H1 (cell line): ENCODE data around the gene NCKIPSD. TPM values are rescaled to one million over a fixed set of nuclear protein-coding genes. Genes with fewer than 3 reads are reported as not detected.
A peak's percentile ranks its signal among the peaks of the same experiment; 100 is the strongest.

Source experiments
- CTCF ChIA-PET: fragments of 300-600 bp; sonication (Branson Sonifier 250); formaldehyde crosslinking; loops from one replicate; lab custom pipeline; 2021; ENCODE audit not compliant: partially characterized antibody; lab: Charles Lee
- POLR2A ChIA-PET: fragments of 300-600 bp; sonication (Branson Sonifier 250); formaldehyde crosslinking; loops from one replicate; lab custom pipeline; 2021; ENCODE audit warnings: inconsistent platforms; ENCODE audit not compliant: partially characterized antibody; lab: Charles Lee
- DNase-seq, 2 experiments: peaks; one replicate each; pipeline versions ENCODE4 v3.0.0 to v3.0.0-alpha.2; 2010 to 2022; ENCODE audit warnings: low spot score in 2 of 2, low read depth in 1 of 2, mixed read lengths in 1 of 2
- FAIRE-seq: peaks from 2 replicates; lab custom pipeline; 2011; peaks lifted over from hg19 to GRCh38; lab: Jason Lieb, UNC
- H2AFZ ChIP-seq: 2 replicates; pipeline ENCODE4 v1.8.1; 2012; ENCODE audit warnings: low read length, inconsistent platforms
- H2AK5ac ChIP-seq: 2 replicates; pipeline ENCODE4 v1.6.1; 2013; ENCODE audit warnings: low read depth, low read length
- H2BK120ac ChIP-seq: replicated peaks from 2 replicates; pipeline ENCODE3; 2013; ENCODE audit warnings: low read depth, low read length, inconsistent platforms
- H2BK12ac ChIP-seq: 2 replicates; pipeline ENCODE4 v1.6.1; 2013; ENCODE audit warnings: low read depth, low read length
- H2BK15ac ChIP-seq: 2 replicates; pipeline ENCODE4 v1.6.1; 2013; ENCODE audit warnings: low read length
- H2BK20ac ChIP-seq: 2 replicates; pipeline ENCODE4 v1.6.1; 2013; ENCODE audit warnings: low read length
- H2BK5ac ChIP-seq: 2 replicates; pipeline ENCODE4 v1.6.1; 2013; ENCODE audit warnings: low read depth, low read length
- H3K14ac ChIP-seq: 2 replicates; pipeline ENCODE4 v1.6.1; 2013; ENCODE audit warnings: inconsistent platforms; ENCODE audit not compliant: insufficient read length
- H3K18ac ChIP-seq: 2 replicates; pipeline ENCODE4 v1.6.1; 2013; ENCODE audit warnings: low read length; ENCODE audit errors: extremely low read depth
- H3K23ac ChIP-seq: 2 replicates; pipeline ENCODE4 v1.6.1; 2013; ENCODE audit warnings: inconsistent platforms; ENCODE audit not compliant: insufficient read length
- H3K23me2 ChIP-seq: 2 replicates; pipeline ENCODE4 v1.6.1; 2013; ENCODE audit warnings: low read depth, low read length
- H3K27ac ChIP-seq: 2 replicates; pipeline ENCODE4 v1.6.1; 2011; ENCODE audit warnings: low read depth, low read length, inconsistent platforms
- H3K27me3 ChIP-seq, 4 experiments: replicated peaks in 1 of 4; 1 replicate in 1 of 4; 2 replicates in 3 of 4; pipeline versions ENCODE4 v1.6.1 to v1.8.1; 2011 to 2013; ENCODE audit warnings: low read length in 3 of 4, mild to moderate bottlenecking in 3 of 4, inconsistent platforms in 2 of 4, mixed read lengths in 2 of 4, moderate library complexity in 1 of 4; ENCODE audit not compliant: control insufficient read depth in 3 of 4, insufficient read depth in 3 of 4; ENCODE audit errors: extremely low read depth in 1 of 4
- H3K36me3 ChIP-seq, 4 experiments: 2 replicates each; pipeline versions ENCODE4 v1.6.1 to v1.8.1; 2011 to 2013; ENCODE audit warnings: mild to moderate bottlenecking in 4 of 4, low read length in 3 of 4, moderate library complexity in 2 of 4, control low read depth in 1 of 4, inconsistent platforms in 1 of 4; ENCODE audit not compliant: insufficient read depth in 4 of 4, control insufficient read depth in 2 of 4
- H3K4ac ChIP-seq: replicated peaks from 2 replicates; pipeline ENCODE3; 2013; ENCODE audit warnings: low read length, low read depth, mixed read lengths, inconsistent platforms; ENCODE audit not compliant: insufficient read length
- H3K4me1 ChIP-seq, 4 experiments: replicated peaks in 1 of 4; 1 replicate in 1 of 4; 2 replicates in 3 of 4; pipeline versions ENCODE4 v1.6.1 to v1.8.1; 2011 to 2013; ENCODE audit warnings: low read length in 3 of 4, inconsistent platforms in 2 of 4, mixed read lengths in 1 of 4; ENCODE audit not compliant: insufficient read depth in 4 of 4, control insufficient read depth in 3 of 4
- H3K4me2 ChIP-seq, 2 experiments: 2 replicates each; pipeline versions ENCODE4 v1.6.1 to v1.8.1; 2011 to 2013; ENCODE audit warnings: low read depth in 2 of 2, low read length in 2 of 2, control low read depth in 1 of 2, inconsistent platforms in 1 of 2, mild to moderate bottlenecking in 1 of 2; ENCODE audit not compliant: insufficient read depth in 1 of 2
- H3K4me3 ChIP-seq, 4 experiments: fragments of 200-600, 300-600 bp in 1 of 4; sonication (generic), shearing (Covaris generic), sonication (Bioruptor Twin) in 1 of 4; 2 replicates each; pipeline versions ENCODE4 v1.5.1 to v1.8.1; 2011 to 2016; ENCODE audit warnings: low read length in 4 of 4, low read depth in 3 of 4, control low read depth in 2 of 4, inconsistent platforms in 2 of 4, mild to moderate bottlenecking in 2 of 4, mixed read lengths in 1 of 4, moderate library complexity in 1 of 4; ENCODE audit not compliant: insufficient read depth in 2 of 4; ENCODE audit errors: extremely low read depth in 1 of 4
- H3K56ac ChIP-seq: replicated peaks from 2 replicates; pipeline ENCODE3; 2013; ENCODE audit warnings: low read depth, mild to moderate bottlenecking, mixed read lengths, low read length, inconsistent platforms; ENCODE audit not compliant: insufficient read length
- H3K79me1 ChIP-seq: 2 replicates; pipeline ENCODE4 v1.6.1; 2013; ENCODE audit warnings: low read depth, low read length, control low read depth
- H3K79me2 ChIP-seq, 2 experiments: 2 replicates each; pipeline versions ENCODE4 v1.6.1 to v1.8.1; 2012 to 2013; ENCODE audit warnings: low read length in 2 of 2, mild to moderate bottlenecking in 2 of 2, inconsistent platforms in 1 of 2; ENCODE audit not compliant: insufficient read depth in 2 of 2, control insufficient read depth in 1 of 2
- H3K9ac ChIP-seq, 4 experiments: replicated peaks in 1 of 4; 1 replicate in 1 of 4; 2 replicates in 3 of 4; pipeline versions ENCODE4 v1.6.1 to v1.8.1; 2011 to 2013; ENCODE audit warnings: low read depth in 3 of 4, low read length in 3 of 4, control low read depth in 2 of 4, mild to moderate bottlenecking in 2 of 4, moderate library complexity in 2 of 4, inconsistent platforms in 1 of 4; ENCODE audit errors: extremely low read depth in 1 of 4
- H3K9me3 ChIP-seq, 2 experiments: 2 replicates each; pipeline versions ENCODE4 v1.6.1 to v1.8.1; 2012 to 2013; ENCODE audit warnings: mild to moderate bottlenecking in 2 of 2, moderate library complexity in 2 of 2, control low read depth in 1 of 2, inconsistent platforms in 1 of 2, low read depth in 1 of 2, low read length in 1 of 2, mixed read lengths in 1 of 2; ENCODE audit not compliant: insufficient read depth in 2 of 2
- H4K20me1 ChIP-seq, 2 experiments: replicated peaks in 1 of 2; 2 replicates each; pipeline versions ENCODE3 to v1.8.1; 2011 to 2013; ENCODE audit warnings: inconsistent platforms in 2 of 2, low read length in 2 of 2, mild to moderate bottlenecking in 1 of 2; ENCODE audit not compliant: insufficient read depth in 2 of 2, control insufficient read depth in 1 of 2
- H4K5ac ChIP-seq: 2 replicates; pipeline ENCODE4 v1.6.1; 2013; ENCODE audit warnings: low read length, low read depth, mixed read lengths, inconsistent platforms; ENCODE audit not compliant: insufficient read length
- H4K8ac ChIP-seq: 2 replicates; pipeline ENCODE4 v1.8.0; 2013; ENCODE audit warnings: mild to moderate bottlenecking, moderate library complexity, low read length, inconsistent platforms; ENCODE audit not compliant: insufficient read depth; ENCODE audit errors: extremely low read depth
- H4K91ac ChIP-seq: replicated peaks from 2 replicates; pipeline ENCODE3; 2013; ENCODE audit warnings: low read length, mixed read lengths, inconsistent platforms; ENCODE audit not compliant: insufficient read length
- CEBPB ChIP-seq: IDR thresholded peaks from 2 replicates; pipeline ENCODE4 v1.6.1; 2012; ENCODE audit warnings: low read depth, low read length
- WGBS, 2 experiments: shearing (Covaris generic) in 1 of 2; methylation state at CpG; one replicate each; pipeline versions ENCODE4 v1.1.6 to v1.1.7; 2013 to 2015; ENCODE audit warnings: low lambda C conversion rate in 2 of 2, mixed read lengths in 2 of 2, inconsistent platforms in 1 of 2, low coverage in 1 of 2, missing lambda C conversion rate in 1 of 2; ENCODE audit not compliant: insufficient replicate concordance in 2 of 2, insufficient coverage in 1 of 2, insufficient read length in 1 of 2; ENCODE audit errors: extremely low coverage in 1 of 2, missing lambda C conversion rate in 1 of 2; 5-methylcytosine and 5-hydroxymethylcytosine counted together
- polyA plus RNA-seq, 7 experiments: library from polyadenylated mRNA; depleted of rRNA in 3 of 7; stranded (reverse) in 5 of 7; unstranded in 2 of 7; fragments of >200 nt in 5 of 7; fragments of 200-250 nt in 2 of 7; gene quantifications; 1 replicate in 5 of 7; 2 replicates in 1 of 7; 4 replicates in 1 of 7; pipeline versions ENCODE4 v1.2.1 to v1.2.3, GENCODE V29; 2011 to 2013; ENCODE audit warnings: missing spikeins in 2 of 7, mixed read lengths in 2 of 7
- total RNA-seq: library from RNA; stranded (reverse); fragmentation: NEBNext Ultra II Directional; extraction: Animal tissue kit (Norgen Biotek cat#: 25700); gene quantifications from 2 replicates; pipeline ENCODE4 v1.2.1, GENCODE V29; 2021

NCKIPSD gene
- total and polyA plus RNA-seq, 2 of the 8 experiments (the other 6 are each of a cell fraction or from before 2014, with no cell fraction given) = 34.7 to 91.8 TPM

DNA sequence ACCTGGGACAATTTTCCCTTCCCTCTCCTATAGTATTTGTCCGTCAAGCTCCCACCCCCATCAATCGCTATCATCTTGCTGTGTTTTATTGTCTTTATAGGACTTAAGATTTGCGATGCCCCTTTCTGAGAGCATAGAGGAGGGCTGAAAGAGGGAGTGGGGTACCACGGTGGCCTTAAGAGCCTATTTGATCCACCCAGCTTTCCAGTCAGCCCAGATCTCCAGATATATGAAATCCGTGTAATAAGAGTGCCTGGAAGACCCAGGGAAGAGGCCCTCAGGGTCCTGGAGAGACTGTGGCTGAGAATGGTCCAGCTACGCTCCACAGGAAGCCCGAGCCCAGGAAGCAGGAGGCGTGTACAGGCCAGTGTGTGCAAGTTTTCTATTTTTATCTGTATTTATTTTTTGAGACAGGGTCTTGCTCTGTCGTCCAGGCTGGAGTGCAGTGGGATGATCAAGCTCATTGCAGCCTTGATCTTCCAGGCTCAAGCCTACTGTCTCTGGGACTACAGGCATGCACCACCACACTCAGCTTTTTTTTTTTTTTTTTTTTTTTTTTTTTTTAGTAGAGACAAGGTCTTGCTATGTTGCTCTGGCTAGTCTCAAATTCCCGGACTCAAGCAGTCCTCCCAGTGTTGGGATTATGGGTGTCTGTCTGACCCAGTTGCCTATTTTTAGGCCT lies 964 bp upstream of the NCKIPSD start:
- Histone ChIP-seq H2BK12ac (no peak overlapping the region), H3K9me3 (no peaks in the 10 kb centered on the region), H3K27me3 (no peaks in the 10 kb centered on the region), H3K4me2 (peak overlapping the region; percentile 82 to 92), H2BK120ac (no peak overlapping the region), H3K79me1 (peaks cover 10% of the 10 kb centered on the region), H3K27ac (no peak overlapping the region), H3K36me3 (peaks cover 25 to 50% (median 45%) of the 10 kb centered on the region in 4 experiments), H3K18ac (no peak overlapping the region), H3K4me3 (peak overlapping the region in 2 of 4 experiments; percentile 81 to 94; a peak in 3 of 8 replicates), H4K91ac (no peak overlapping the region), H2BK15ac (no peak overlapping the region), H3K79me2 (peaks cover 0 to 25% of the 10 kb centered on the region in 2 experiments; a peak in 2 of 4 replicates), H4K8ac (no peak overlapping the region), H3K23ac (no peak overlapping the region), H2BK5ac (no peak overlapping the region), H4K5ac (no peak overlapping the region), H3K9ac (no peak overlapping the region; a peak in 1 of 7 replicates), H2AFZ (no peak overlapping the region), H3K4ac (no peak overlapping the region), H2AK5ac (no peak overlapping the region), H4K20me1 (peaks cover 8 to 23% of the 10 kb centered on the region in 2 experiments), H2BK20ac (no peak overlapping the region), H3K4me1 (peaks cover 0 to 11% (median 4%) of the 10 kb centered on the region in 4 experiments; a peak in 3 of 7 replicates), H3K56ac (no peak overlapping the region), H3K23me2 (peaks cover 8% of the 10 kb centered on the region; the same call in 1 of the 2 replicates), H3K14ac (no peak overlapping the region)
- DNase-seq (peak in 1 of 2 experiments; percentile 50), FAIRE-seq (no peak)
- POLR2A ChIA-PET = interaction anchor here (0.8 to 6.2 kb wide), 11 partner anchors 9 to 77 kb away, joined by 3 to 58 read pairs (median 5); partner anchors contain the start of genes CELSR3, IP6K2 and UQCRC1
- CTCF ChIA-PET = interaction anchor here (0.6 to 3.4 kb wide), 17 partner anchors 9 to 327 kb away, joined by 3 to 16 read pairs (median 5); partner anchors contain the start of genes CELSR3, IP6K2 and SLC26A6
- 74% methylated on average over 10 of the region's 10 CpGs; no CpG with 5 or more reads in 1 of the 2 experiments for WGBS, 2 experiments
- no peak for TF ChIP-seq CEBPB
